UCSD-AML1 (cell line): ENCODE data around the gene LIX1.
"Not testable (repeated sequence)": the region's sequence is repeated elsewhere in the genome, so short reads cannot be mapped to it uniquely, and the experiment has no call there.

Source experiments
- DNase-seq: peaks from one replicate; lab custom pipeline; 2025; ENCODE audit not compliant: unreplicated experiment; lab: John Stamatoyannopoulos, UW

The LIX1 gene

DNA sequence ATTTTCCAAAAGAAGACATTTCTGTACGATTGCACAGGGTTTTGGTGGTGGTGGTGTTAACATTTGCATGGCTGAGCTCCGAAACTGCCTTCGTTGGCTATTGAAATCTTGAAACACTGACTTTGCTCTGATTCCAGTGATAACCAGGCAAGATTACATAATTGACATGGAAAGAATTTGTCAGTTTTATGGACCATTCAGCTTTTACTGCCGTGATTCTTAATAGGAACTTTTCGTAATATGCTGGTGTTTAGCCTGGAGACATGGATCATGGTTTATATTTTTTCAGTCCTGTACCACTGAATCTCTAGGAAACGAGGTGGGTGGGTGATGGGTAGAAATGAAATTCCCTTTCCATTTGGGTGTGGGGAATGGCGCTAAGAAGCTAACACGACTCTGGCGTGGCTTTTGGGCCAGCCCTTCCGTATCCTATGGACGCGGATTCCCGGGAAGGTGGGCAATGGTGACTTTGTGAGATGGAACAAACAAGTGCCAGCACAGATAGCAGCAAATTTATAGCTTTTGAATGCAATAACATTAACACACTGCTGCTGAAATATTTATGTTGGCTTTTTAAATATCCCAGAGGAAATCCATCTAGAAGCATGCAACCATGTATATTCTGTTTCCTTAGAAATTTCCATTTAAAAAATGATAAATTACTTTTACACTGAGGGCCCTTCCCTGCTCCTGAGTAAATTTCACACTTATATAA is 36.8 kb downstream of the LIX1 start:
- DNase-seq = no peak

GRCh38 chr5:97102010-97102470 is 40.4 kb downstream of the LIX1 start:
- no peak for DNase-seq

- DNase-seq = no peak
These were observed 41.1 kb downstream of the LIX1 start for GRCh38 chr5:97101189-97101910.

GRCh38 chr5:97100476-97100875 is 41.9 kb downstream of the LIX1 start:
- no peak for DNase-seq

- DNase-seq = no peak
These were observed 43.5 kb downstream of the LIX1 start for GRCh38 chr5:97098922-97099321.

GRCh38 chr5:97097326-97098230 is 44.8 kb downstream of the LIX1 start:
- no peak for DNase-seq

DNA sequence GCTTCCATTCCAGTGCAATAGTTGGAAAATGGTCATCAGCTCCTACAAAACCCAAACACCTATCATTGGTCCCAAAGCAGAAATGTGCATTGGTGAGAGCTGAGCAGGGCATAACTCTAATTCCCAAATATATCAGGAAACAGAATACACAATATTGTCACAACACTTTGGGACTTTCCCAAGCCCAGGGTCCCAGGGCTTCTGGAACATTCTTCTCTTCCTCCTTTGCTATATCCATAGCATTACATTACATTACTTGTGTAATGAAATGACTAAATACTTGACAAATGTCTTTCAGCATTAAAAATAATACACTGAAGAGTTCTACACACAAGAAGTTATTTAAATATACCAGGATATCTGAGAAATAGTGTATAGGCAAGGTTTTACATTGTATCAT is 45.6 kb downstream of the LIX1 start:
- DNase-seq = no peak

DNA sequence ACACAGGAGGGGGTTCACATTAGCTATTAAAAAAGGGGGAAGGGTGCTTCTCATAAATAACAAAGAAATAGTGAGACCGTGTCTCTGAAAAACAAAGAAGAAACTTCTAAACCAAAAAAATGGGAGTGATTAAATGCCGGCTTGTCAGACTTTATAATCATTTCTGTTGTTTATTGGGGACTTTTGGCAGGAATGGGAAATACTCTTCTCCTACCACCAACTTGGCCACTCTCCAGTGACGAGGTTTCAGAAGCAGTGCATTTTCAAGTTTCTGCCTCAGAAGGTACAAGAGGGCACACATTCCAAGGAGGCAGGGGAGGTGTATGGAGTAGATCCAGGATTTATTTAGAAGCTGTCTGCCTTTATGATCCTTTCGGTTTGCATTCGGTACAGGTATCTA is 46.2 kb downstream of the LIX1 start:
- no peak for DNase-seq

- no peak for DNase-seq
These were observed 47.1 kb downstream of the LIX1 start for GRCh38 chr5:97095318-97095732.

- DNase-seq = no peak
These were observed 47.7 kb downstream of the LIX1 start for GRCh38 chr5:97094579-97095317.

- DNase-seq = no peak
These were observed 49.2 kb downstream of the LIX1 start for GRCh38 chr5:97093193-97093592.

DNA sequence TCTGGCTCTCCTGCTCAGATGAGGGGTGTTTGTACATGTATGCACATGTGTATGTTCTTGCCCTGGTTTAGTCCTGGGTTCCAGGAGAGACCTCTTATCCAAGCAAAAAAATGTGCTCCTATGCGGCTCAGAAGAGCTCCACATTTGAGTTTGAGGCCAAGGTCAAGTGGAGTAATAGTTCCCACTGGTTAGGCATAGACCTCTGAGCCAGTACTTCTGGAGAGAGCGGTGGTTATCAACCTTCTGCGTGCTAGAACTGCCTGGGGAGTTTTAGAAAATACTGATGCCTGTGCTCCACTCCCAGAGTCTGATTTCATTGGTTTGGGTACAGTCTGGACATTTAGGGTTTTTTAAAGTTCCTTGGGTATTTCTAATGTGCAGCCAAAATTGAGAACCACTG is 51.5 kb downstream of the LIX1 start:
- no peak for DNase-seq

- DNase-seq = no peak
These were observed 53.1 kb downstream of the LIX1 start for GRCh38 chr5:97089149-97089801.

DNA sequence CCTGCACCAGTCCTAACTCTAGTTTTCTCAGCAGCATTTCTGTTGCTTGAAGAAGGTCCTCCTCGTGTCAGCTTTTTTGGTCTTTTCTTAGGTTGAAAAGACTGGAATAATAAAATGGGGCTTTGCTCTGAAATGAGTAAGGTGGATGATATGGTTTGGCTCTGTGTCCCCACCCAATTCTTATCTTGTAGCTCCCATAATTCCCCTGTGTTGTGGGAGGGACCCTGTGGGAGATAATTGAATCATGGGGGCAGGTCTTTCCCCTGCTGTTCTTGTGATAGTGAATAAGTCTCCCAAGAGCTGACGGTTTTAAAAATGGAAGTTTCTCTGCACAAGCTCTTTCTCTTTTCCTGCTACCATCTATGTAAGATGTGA is 53.6 kb downstream of the LIX1 start:
- DNase-seq = no peak

DNA sequence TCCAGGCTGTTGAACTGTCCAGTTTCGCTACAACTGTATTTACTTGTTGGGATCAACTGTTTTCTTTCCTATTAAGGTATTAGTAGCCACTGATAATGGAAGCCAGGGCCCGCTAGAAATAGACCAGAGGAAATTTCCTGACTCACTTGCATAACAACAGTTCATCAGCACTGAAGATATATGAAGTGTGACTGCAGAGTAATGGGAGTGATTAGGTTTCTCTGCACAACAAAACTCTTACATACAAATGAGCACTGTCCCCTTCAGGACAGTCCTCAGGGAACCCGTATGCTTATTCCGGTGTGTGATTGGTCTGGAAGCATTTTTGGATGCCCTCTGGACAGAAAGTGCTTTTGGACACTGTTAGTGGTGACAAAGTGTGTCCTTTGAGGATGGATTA is 55.3 kb downstream of the LIX1 start:
- no peak for DNase-seq

- no peak for DNase-seq
These were observed 56.8 kb downstream of the LIX1 start for GRCh38 chr5:97085459-97086181.

DNA sequence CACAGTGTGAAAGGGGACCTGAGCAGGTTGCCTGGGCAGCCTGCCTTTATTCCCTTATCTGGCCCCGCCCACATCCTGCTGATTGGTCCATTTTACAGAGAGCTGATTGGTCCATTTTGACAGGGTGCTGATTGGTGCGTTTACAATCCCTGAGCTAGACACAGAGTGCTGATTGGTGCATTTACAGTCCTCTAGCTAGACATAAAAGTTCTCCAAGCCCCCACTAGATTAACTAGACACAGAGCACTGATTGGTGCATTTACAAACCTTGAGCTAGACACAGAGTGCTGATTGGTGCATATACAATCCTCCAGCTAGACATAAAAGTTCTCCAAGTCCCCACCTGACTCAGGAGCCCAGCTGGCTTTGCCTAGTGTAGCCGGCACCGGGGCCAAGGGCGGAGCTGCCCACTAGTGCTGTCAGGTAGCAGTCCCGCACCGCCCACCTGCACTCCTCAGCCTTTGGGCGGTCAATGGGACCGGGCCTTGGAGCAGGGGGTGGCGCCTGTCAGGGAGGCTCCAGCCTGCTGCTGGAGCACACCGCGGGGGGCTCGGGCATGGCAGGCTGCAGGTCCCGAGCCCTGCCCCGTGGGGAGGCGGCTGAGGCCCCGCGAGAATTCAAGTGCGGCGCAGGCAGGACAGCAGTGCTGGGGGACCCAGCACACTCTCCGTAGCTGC is 57.5 kb downstream of the LIX1 start:
- DNase-seq = not testable (repeated sequence)

DNA sequence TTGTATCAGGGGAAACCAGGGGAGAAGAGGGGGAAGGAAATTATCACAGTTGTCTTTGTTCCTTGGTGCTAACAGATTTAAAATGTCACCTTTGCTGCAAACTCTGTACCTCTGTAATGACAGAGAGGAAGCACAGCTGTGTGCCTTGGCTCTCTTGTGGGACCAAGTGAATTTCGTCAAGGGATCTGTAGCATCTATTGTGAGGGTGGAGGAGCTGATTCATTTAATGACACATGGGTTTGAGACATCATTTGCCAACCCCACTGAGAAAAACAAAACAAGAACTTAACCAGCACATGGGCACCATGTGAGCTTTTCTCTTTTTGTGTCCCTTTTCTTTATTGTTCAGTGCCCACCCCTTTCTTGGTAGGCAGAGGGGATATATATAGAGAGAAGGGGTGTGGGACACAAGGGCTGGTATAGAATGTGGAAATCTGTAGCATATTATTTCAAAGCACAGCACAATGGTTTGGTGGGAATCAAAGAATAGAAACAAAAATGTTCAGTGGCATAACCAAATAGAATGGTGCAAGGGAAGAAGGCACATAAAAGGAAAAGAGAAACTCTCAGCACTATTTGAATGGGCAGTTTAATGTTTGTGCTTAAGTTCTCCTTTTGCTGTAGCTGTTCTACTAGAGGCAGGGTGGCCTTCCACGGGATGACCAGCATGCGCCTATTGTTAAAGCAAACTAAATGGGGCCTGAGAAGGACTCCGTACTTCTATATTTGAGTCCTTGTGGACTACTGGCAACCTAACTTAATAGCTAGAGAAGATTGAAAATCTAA is 63.3 kb downstream of the LIX1 start:
- DNase-seq = no peak
